ENCODE data around the gene COQ10B. TPM values are rescaled to one million over a fixed set of nuclear protein-coding genes. Genes with fewer than 3 reads are reported as not detected.
"Not testable (repeated sequence)": the region's sequence is repeated elsewhere in the genome, so short reads cannot be mapped to it uniquely, and the experiment has no call there.

The COQ10B gene
- total RNA-seq, 2 experiments from 2014 or later: 9.7 to 13.3 TPM

- DNase-seq: no peak
- ChIA-PET CTCF (no interaction called here), POLR2A (interaction anchor here (1.0 to 1.3 kb wide), 3 partner anchors 14 to 49 kb away, joined by 3 to 10 read pairs (median 4); partner anchors contain the start of genes HSPD1 and SF3B1)
- Mint-ChIP-seq H3K9me3 (ENCODE audit: low read depth) (no peaks in the 10 kb centered on the region), H3K4me1 (peaks cover 22% of the 10 kb centered on the region), H3K4me3 (no peak overlapping the region), H3K27ac (no peak overlapping the region), H3K27me3 (no peaks in the 10 kb centered on the region), H3K36me3 (ENCODE audit: low read depth) (no peaks in the 10 kb centered on the region)
- no peak for ATAC-seq
- intact Hi-C loops (cut with DNase I, micrococcal nuclease): loop anchor here in 1 of 2 experiments (5.0 kb wide), 1 partner anchor 257 kb away; the partner anchor contains the start of gene MARS2
Observed at GRCh38 chr2:197450465-197450864, 2.9 kb upstream of the COQ10B start.

DNA sequence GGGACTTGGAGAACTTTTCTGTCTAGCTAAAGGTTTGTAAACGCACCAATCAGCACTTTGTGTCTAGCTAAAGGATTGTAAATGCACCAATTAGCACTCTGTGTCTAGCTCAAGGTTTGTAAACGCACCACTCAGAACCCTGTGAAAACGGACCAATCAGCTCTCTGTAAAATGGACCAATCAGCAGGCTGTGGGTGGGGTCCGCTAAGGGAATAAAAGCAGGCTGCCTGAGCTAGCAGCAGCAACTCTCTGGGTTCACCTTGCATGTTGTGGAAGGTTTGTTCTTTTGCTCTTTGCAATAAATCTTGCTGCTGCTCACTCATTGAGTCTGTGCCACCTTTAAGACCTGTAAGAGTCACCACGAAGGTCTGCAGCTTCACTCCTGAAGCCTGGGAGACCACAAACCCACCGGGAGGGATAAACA lies 2.4 kb upstream of the COQ10B start:
- H3K9me3 Mint-ChIP-seq (ENCODE audit: low read depth); H3K27ac Mint-ChIP-seq; CTCF ChIA-PET; ATAC-seq; H3K27me3 Mint-ChIP-seq; H3K36me3 Mint-ChIP-seq (ENCODE audit: low read depth); H3K4me3 Mint-ChIP-seq: not testable (repeated sequence)
- POLR2A ChIA-PET: interaction anchor here (1.0 to 1.3 kb wide), 3 partner anchors 14 to 49 kb away, joined by 3 to 10 read pairs (median 4); partner anchors contain the start of genes HSPD1 and SF3B1
- DNase-seq: peak; percentile 25
- peaks cover 27% of the 10 kb centered on the region for H3K4me1 Mint-ChIP-seq
- intact Hi-C loops (cut with DNase I, micrococcal nuclease): loop anchor here in 1 of 2 experiments (5.0 kb wide), 1 partner anchor 256 kb away; the partner anchor contains the start of gene MARS2

GRCh38 chr2:197452754-197453122 lies 614 bp upstream of the COQ10B start:
- CTCF ChIA-PET: interaction anchor here (0.7 to 1.1 kb wide), 4 partner anchors 16 to 319 kb away, joined by 3 to 6 read pairs (median 4); no protein-coding TSS in a partner anchor
- Mint-ChIP-seq H3K27me3 (no peaks in the 10 kb centered on the region), H3K36me3 (ENCODE audit: low read depth) (peaks cover 1% of the 10 kb centered on the region), H3K4me1 (peaks cover 37% of the 10 kb centered on the region), H3K27ac (peak overlapping the region; percentile 96), H3K9me3 (ENCODE audit: low read depth) (no peaks in the 10 kb centered on the region), H3K4me3 (peak overlapping the region; percentile 90)
- intact Hi-C loops (cut with DNase I, micrococcal nuclease): loop anchor here (1.0 to 5.0 kb wide), 7 partner anchors 17 to 813 kb away; partner anchors contain the start of genes HSPE1 (in 2 of the 2), MARS2 (in 2 of the 2), SF3B1 (in 2 of the 2) and CCDC150 (in 1 of the 2)
- DNase-seq (no peak), ATAC-seq (no peak)
- POLR2A ChIA-PET: interaction anchor here (0.6 to 2.0 kb wide), 10 partner anchors 9 to 76 kb away, joined by 3 to 29 read pairs (median 6); partner anchors contain the start of genes HSPD1, HSPE1, MOB4 and SF3B1

DNA sequence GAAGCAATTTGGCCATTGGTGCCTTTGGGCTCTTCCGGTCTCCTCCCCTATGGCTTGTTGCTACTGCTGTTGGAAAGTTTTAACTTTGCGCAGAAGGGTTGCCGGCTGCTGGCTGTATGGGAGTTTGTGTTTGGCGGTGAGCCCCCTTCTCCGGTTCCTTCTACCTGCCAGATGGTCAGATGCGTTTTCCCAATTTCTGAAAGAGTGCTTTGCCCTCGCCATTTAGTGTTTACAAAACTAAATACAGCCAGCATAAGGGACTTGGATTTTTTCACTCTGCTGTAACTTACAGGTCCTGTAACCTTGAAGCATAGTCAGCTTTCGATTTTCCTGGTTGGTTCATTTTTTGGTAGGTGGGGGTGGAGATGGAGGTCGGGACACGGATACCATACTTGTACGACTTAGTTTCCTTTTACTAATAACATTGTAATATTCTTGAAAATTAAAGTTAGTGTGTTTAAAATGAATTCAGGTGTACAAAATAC lies 604 bp downstream of the COQ10B start:
- H3K4me1 Mint-ChIP-seq: peaks cover 43% of the 10 kb centered on the region
- DNase-seq (no peak), ATAC-seq (peak; percentile 58)
- peak overlapping the region; percentile 96 for H3K27ac Mint-ChIP-seq
- POLR2A ChIA-PET: interaction anchor here (0.5 to 2.0 kb wide), 8 partner anchors 13 to 225 kb away, joined by 3 to 29 read pairs (median 4); partner anchors contain the start of genes HSPD1, HSPE1, MOB4 and SF3B1
- peak overlapping the region; percentile 90 for H3K4me3 Mint-ChIP-seq
- CTCF ChIA-PET: interaction anchor here (1.1 kb wide), 1 partner anchor 19 kb away, joined by 4 read pairs; no protein-coding TSS in a partner anchor
- intact Hi-C loops (cut with DNase I, micrococcal nuclease): loop anchor here (1.0 to 5.0 kb wide), 7 partner anchors 19 to 815 kb away; partner anchors contain the start of genes HSPE1 (in 2 of the 2), MARS2 (in 2 of the 2), SF3B1 (in 2 of the 2) and CCDC150 (in 1 of the 2)
- H3K36me3 Mint-ChIP-seq (ENCODE audit: low read depth): peaks cover 1% of the 10 kb centered on the region
- H3K27me3 Mint-ChIP-seq: no peaks in the 10 kb centered on the region
- H3K9me3 Mint-ChIP-seq (ENCODE audit: low read depth): no peaks in the 10 kb centered on the region

DNA sequence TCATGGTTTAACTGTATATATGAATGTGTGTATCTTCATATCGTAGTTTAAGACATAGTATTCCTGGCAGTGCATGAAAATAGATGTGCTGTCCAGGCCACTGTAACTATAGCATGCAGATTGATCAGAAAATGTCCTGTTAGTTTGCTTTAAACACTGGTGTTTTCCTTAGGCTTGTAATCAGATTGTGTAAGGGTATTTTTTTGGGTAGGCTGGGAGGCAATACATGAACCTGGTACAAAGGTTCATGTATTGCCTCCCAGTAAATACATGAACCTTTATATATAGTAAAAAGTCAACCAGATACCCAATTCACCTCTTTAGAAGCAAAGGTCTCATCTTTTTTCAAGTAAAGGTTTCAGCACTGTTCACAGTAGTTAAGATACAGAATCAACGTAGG lies 1.6 kb downstream of the COQ10B start:
- POLR2A ChIA-PET: interaction anchor here (0.7 to 1.1 kb wide), 2 partner anchors 40 to 655 kb away, joined by 3 read pairs; no protein-coding TSS in a partner anchor
- Mint-ChIP-seq H3K27me3 (no peaks in the 10 kb centered on the region), H3K27ac (peak overlapping the region; percentile 96)

DNA sequence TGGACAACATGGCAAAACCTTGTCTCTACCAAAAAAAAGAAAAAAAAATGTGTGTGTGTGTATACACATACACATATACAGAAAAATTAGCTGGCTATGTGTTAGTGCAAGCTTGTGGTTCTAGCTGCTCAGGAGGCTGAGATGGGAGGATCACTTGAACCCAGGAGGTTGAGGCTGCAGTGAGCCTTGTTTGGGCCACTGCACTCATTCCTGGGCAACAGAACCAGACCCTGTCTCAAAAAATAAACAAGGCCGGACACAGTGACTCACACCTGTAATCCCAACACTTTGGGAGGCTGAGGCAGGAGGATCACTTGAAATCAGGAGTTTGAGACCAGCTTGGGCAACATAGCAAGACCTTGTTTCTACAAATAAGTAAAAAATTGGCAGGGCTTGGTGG lies 2.1 kb downstream of the COQ10B start:
- peak overlapping the region; percentile 90 for H3K4me3 Mint-ChIP-seq
- DNase-seq (no peak), ATAC-seq (no peak)
- no peaks in the 10 kb centered on the region for H3K9me3 Mint-ChIP-seq (ENCODE audit: low read depth)
- POLR2A ChIA-PET: interaction anchor here (0.7 to 1.1 kb wide), 2 partner anchors 40 to 656 kb away, joined by 3 read pairs; no protein-coding TSS in a partner anchor
- H3K4me1 Mint-ChIP-seq: peaks cover 52% of the 10 kb centered on the region
- CTCF ChIA-PET: interaction anchor here (0.6 to 1.0 kb wide), 3 partner anchors 13 to 41 kb away, joined by 3 read pairs; no protein-coding TSS in a partner anchor
- intact Hi-C loops (cut with DNase I, micrococcal nuclease): no loop called here
- H3K36me3 Mint-ChIP-seq (ENCODE audit: low read depth): peaks cover 7% of the 10 kb centered on the region
- no peaks in the 10 kb centered on the region for H3K27me3 Mint-ChIP-seq
- H3K27ac Mint-ChIP-seq: peak overlapping the region; percentile 47

More for the DNA sequence above, 1.6 kb downstream of the COQ10B start:
- Mint-ChIP-seq H3K9me3 (ENCODE audit: low read depth) (no peaks in the 10 kb centered on the region), H3K36me3 (ENCODE audit: low read depth) (peaks cover 7% of the 10 kb centered on the region), H3K4me1 (peaks cover 52% of the 10 kb centered on the region), H3K4me3 (peak overlapping the region; percentile 90)
- CTCF ChIA-PET: interaction anchor here (1.0 kb wide), 1 partner anchor 22 kb away, joined by 3 read pairs; no protein-coding TSS in a partner anchor
- DNase-seq (no peak), ATAC-seq (no peak)
- intact Hi-C loops (cut with DNase I, micrococcal nuclease): loop anchor here in 1 of 2 experiments (5.0 kb wide), 1 partner anchor 252 kb away; the partner anchor contains the start of gene MARS2

- CTCF ChIA-PET: interaction anchor here (0.6 kb wide), 1 partner anchor 590 kb away, joined by 3 read pairs; no protein-coding TSS in a partner anchor
- Mint-ChIP-seq H3K27ac (no peak overlapping the region), H3K9me3 (ENCODE audit: low read depth) (no peaks in the 10 kb centered on the region), H3K27me3 (no peaks in the 10 kb centered on the region), H3K4me3 (no peak overlapping the region), H3K36me3 (ENCODE audit: low read depth) (peaks cover 21% of the 10 kb centered on the region), H3K4me1 (peaks cover 28% of the 10 kb centered on the region)
- POLR2A ChIA-PET: no interaction called here
- ATAC-seq (no peak), DNase-seq (no peak)
- intact Hi-C loops (cut with DNase I, micrococcal nuclease): no loop called here
Observed at GRCh38 chr2:197460649-197461048, 7.3 kb downstream of the COQ10B start.

- ChIA-PET CTCF (interaction anchor here (0.6 kb wide), 1 partner anchor 591 kb away, joined by 3 read pairs; no protein-coding TSS in a partner anchor), POLR2A (no interaction called here)
- no peak for ATAC-seq
- H3K36me3 Mint-ChIP-seq (ENCODE audit: low read depth): peaks cover 22% of the 10 kb centered on the region
- no peak for DNase-seq
- peak overlapping the region; percentile 14 for H3K27ac Mint-ChIP-seq
- no peaks in the 10 kb centered on the region for H3K9me3 Mint-ChIP-seq (ENCODE audit: low read depth)
- H3K4me1 Mint-ChIP-seq: peaks cover 24% of the 10 kb centered on the region
- intact Hi-C loops (cut with DNase I, micrococcal nuclease): no loop called here
- no peaks in the 10 kb centered on the region for H3K27me3 Mint-ChIP-seq
- no peak overlapping the region for H3K4me3 Mint-ChIP-seq
Observed at GRCh38 chr2:197461057-197461456, 7.7 kb downstream of the COQ10B start.

DNA sequence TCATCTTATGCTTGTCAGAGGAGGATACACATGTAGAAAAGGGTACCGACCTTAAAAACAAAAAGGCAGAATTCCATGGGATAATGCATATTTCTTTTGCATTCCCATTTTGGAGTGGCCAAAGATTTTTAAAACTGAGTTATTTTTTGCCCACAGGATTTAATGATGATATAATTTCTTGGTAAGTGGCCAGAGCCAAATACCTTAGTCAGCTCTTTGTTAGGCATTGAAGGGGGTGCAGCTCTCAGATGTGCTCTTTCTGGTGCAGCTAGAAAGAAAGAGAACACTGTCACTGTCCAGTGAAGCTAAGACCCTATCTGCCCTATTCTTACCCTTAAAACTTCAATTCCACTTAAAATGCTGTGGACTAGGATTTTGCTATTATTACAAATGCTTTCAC lies 10.8 kb downstream of the COQ10B start:
- no peaks in the 10 kb centered on the region for H3K9me3 Mint-ChIP-seq (ENCODE audit: low read depth)
- ChIA-PET CTCF (no interaction called here), POLR2A (no interaction called here)
- no peak for ATAC-seq
- peaks cover 7% of the 10 kb centered on the region for H3K4me1 Mint-ChIP-seq
- no peak for DNase-seq
- no peak overlapping the region for H3K27ac Mint-ChIP-seq
- intact Hi-C loops (cut with DNase I, micrococcal nuclease): no loop called here
- H3K4me3 Mint-ChIP-seq: no peak overlapping the region
- H3K36me3 Mint-ChIP-seq (ENCODE audit: low read depth): peaks cover 31% of the 10 kb centered on the region
- H3K27me3 Mint-ChIP-seq: no peaks in the 10 kb centered on the region

- no peak overlapping the region for H3K27ac Mint-ChIP-seq
- intact Hi-C loops (cut with DNase I, micrococcal nuclease): no loop called here
- ChIA-PET CTCF (no interaction called here), POLR2A (no interaction called here)
- H3K4me1 Mint-ChIP-seq: no peaks in the 10 kb centered on the region
- ATAC-seq: no peak
- no peaks in the 10 kb centered on the region for H3K9me3 Mint-ChIP-seq (ENCODE audit: low read depth)
- H3K27me3 Mint-ChIP-seq: no peaks in the 10 kb centered on the region
- peaks cover 28% of the 10 kb centered on the region for H3K36me3 Mint-ChIP-seq (ENCODE audit: low read depth)
- H3K4me3 Mint-ChIP-seq: no peak overlapping the region
- no peak for DNase-seq
Observed at GRCh38 chr2:197472166-197472565, 18.8 kb downstream of the COQ10B start.

GRCh38 chr2:197477797-197478196 lies 24.4 kb downstream of the COQ10B start:
- DNase-seq (no peak), ATAC-seq (no peak)
- Mint-ChIP-seq H3K4me3 (no peak overlapping the region), H3K4me1 (no peaks in the 10 kb centered on the region), H3K36me3 (ENCODE audit: low read depth) (peaks cover 46% of the 10 kb centered on the region), H3K27ac (no peak overlapping the region), H3K9me3 (ENCODE audit: low read depth) (no peaks in the 10 kb centered on the region), H3K27me3 (no peaks in the 10 kb centered on the region)
- intact Hi-C loops (cut with DNase I, micrococcal nuclease): no loop called here
- POLR2A ChIA-PET: no interaction called here
- CTCF ChIA-PET: no interaction called here

Measured in activated CD4-positive, alpha-beta T cell treated with anti-CD3 and anti-CD28 coated beads for 36 hours (primary cell).